ENCODE measurements around the gene ZIC4.

The ZIC4 gene

DNA sequence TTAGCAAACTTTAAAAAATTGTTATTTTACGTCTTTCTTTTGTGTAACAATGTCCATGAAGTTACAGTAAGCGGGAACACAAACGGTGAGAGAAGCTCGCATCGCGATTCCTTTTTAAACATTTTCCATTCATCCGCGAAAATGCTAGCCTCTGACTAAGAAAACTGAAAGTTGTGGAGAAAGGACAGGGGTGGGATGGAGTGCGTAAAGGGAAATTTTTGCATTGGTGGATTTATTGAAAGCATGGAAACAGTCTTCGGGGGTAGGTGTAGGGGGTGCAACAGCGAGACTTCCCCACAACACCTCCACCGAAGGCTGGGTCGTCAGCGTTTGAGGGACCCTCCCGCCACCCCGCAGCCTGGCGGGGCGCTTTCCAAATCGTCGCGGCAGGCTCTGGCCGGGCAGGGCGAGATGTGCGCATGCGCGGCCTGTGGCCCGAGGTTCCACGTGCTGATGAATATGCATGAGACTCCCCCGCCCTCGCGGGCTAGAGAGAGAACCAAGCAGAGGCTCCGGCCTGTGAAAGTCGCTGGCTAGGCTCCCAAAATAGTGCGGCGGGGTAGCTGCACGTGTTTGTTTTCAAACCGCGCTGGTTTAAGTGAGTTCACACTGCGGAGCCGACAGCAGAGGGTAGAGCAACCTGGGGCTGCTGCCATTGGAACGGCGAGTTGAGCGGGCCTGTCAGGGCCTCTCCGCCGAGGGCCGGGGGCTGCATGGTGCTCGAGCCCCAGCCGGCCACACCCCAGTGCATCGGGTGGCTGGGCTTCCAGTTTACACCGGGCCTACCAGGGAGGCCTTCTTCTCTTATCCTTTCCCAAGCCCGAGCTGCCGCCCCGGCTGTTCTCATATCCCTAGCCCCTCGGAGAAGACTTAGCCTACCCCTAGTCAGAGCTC is 12.7 kb upstream of the ZIC4 start:
- peaks cover 100% of the 10 kb centered on the region for H3K27me3 ChIP-seq
- DNase-seq: peak; percentile 58

DNA sequence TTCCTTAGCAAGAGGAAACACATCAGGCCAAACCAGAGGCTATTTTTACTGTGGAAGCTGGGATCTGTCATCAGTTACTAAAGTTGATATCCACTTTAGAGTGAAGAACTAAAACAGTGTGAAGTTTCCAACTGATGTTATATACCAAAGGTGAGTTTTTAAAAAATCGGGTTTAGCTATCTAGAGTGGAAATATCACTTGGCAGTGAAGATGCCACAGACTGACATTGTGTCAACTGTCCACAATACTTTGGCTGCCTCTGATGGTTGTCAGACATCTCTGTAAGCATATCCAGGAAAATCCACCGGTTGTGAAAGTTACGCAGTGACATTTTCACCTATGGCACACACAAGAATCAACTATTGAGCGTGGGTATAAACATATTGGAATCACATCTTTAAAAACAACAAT is 12.0 kb upstream of the ZIC4 start:
- Histone ChIP-seq H3K4me3 (ENCODE audit: low read depth, low read length) (no peak overlapping the region), H3K36me3 (no peaks in the 10 kb centered on the region), H3K27me3 (peaks cover 98% of the 10 kb centered on the region), H3K4me1 (no peaks in the 10 kb centered on the region), H3K9me3 (no peaks in the 10 kb centered on the region)
- no peak for DNase-seq
- TF ChIP-seq CTCF (IDR thresholded peaks at IDR 0.05; ENCODE audit: low read depth, low read length): no peak

More for the DNA sequence above, 12.7 kb upstream of the ZIC4 start:
- no peak for TF ChIP-seq CTCF (IDR thresholded peaks at IDR 0.05; ENCODE audit: low read depth, low read length)
- Histone ChIP-seq H3K9me3 (no peaks in the 10 kb centered on the region), H3K36me3 (no peaks in the 10 kb centered on the region), H3K4me1 (no peaks in the 10 kb centered on the region), H3K4me3 (ENCODE audit: low read depth, low read length) (peak overlapping the region; percentile 49)

GRCh38 chr3:147417551-147418295 is 11.4 kb upstream of the ZIC4 start:
- peaks cover 98% of the 10 kb centered on the region for H3K27me3 ChIP-seq
- DNase-seq: no peak
- H3K9me3 ChIP-seq: no peaks in the 10 kb centered on the region
- no peaks in the 10 kb centered on the region for H3K36me3 ChIP-seq
- no peaks in the 10 kb centered on the region for H3K4me1 ChIP-seq
- no peak for TF ChIP-seq CTCF (IDR thresholded peaks at IDR 0.05; ENCODE audit: low read depth, low read length)
- H3K4me3 ChIP-seq (ENCODE audit: low read depth, low read length): no peak overlapping the region

DNA sequence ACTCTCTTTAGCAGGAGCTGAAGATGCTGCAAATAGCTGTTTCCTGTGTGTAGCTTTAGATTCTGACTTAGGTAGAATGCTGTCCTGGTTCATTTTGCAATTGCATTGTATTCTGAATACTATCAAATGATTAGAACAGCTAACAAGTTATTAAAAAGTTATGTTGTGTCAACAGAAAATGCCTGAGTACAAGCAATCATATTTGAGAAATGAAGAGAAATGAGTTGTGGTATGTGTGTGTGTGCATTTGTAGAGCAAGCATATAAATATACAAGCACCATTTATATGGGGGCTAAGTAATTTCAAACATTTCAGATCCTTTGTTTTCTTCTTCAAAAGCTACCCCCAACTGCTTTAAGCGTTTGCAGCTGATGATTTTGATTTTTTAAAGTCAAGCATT is 10.6 kb upstream of the ZIC4 start:
- H3K4me3 ChIP-seq (ENCODE audit: low read depth, low read length): no peak overlapping the region
- TF ChIP-seq CTCF (IDR thresholded peaks at IDR 0.05; ENCODE audit: low read depth, low read length): no peak
- no peaks in the 10 kb centered on the region for H3K36me3 ChIP-seq
- H3K27me3 ChIP-seq: peaks cover 98% of the 10 kb centered on the region
- H3K9me3 ChIP-seq: no peaks in the 10 kb centered on the region
- DNase-seq: no peak
- H3K4me1 ChIP-seq: no peaks in the 10 kb centered on the region

DNA sequence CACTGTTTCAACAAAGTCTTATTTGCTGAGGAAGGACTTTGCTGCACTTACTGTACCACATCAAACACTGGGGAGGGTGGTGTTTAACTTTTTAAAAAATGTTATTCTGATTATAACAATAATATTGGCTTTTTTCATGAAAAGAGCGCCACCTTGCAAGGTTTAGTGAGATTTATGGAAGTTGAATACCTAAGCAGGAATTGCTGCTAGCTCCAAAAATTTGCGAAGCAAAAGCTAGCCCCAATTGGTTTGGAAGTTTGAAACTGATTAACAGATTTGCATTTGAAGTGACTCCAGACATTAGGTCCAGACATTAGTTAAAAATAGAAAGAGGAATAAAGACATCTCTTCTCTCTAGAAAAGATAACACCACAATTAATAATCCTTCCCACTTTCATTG is 9.5 kb upstream of the ZIC4 start:
- Histone ChIP-seq H3K27me3 (peaks cover 98% of the 10 kb centered on the region), H3K4me1 (no peaks in the 10 kb centered on the region)
- DNase-seq: no peak

More for the DNA sequence above, 9.5 kb upstream of the ZIC4 start:
- H3K36me3 ChIP-seq: no peaks in the 10 kb centered on the region
- no peak for TF ChIP-seq CTCF (IDR thresholded peaks at IDR 0.05; ENCODE audit: low read depth, low read length)
- H3K4me3 ChIP-seq (ENCODE audit: low read depth, low read length): no peak overlapping the region
- H3K9me3 ChIP-seq: no peaks in the 10 kb centered on the region

Data from BE2C (cell line).